HFF-Myc (cell line): Measurements from ENCODE around the gene TESK2.

Experiments
- DNase-seq: peaks from one replicate; pipeline ENCODE4 v3.0.0-alpha.2; 2011; ENCODE audit warnings: low read depth; ENCODE audit errors: extremely low read depth
- H3K4me3 ChIP-seq: replicated peaks from 2 replicates; pipeline ENCODE4 v1.5.1; 2011; ENCODE audit warnings: low read depth, mild to moderate bottlenecking, control low read depth, low read length
- CTCF ChIP-seq: IDR thresholded peaks from 2 replicates; pipeline ENCODE4 v1.5.1; 2012; ENCODE audit warnings: mild to moderate bottlenecking, low read depth, low read length, control low read depth; ENCODE audit errors: missing control alignments

TESK2 gene

GRCh38 chr1:45319761-45320160 is 171.2 kb downstream of the TESK2 start:
- no peak overlapping the region for H3K4me3 ChIP-seq
- no peak for DNase-seq
- no peak for TF ChIP-seq CTCF

- no peak overlapping the region for H3K4me3 ChIP-seq
- TF ChIP-seq CTCF, result no peak
- no peak for DNase-seq
Measured at GRCh38 chr1:45317166-45317565, 173.8 kb downstream of the TESK2 start.

GRCh38 chr1:45314266-45314665 is 176.7 kb downstream of the TESK2 start:
- DNase-seq, result no peak
- no peak overlapping the region for H3K4me3 ChIP-seq
- no peak for TF ChIP-seq CTCF

- TF ChIP-seq CTCF, result no peak
- DNase-seq, result no peak
Measured at GRCh38 chr1:45306905-45307304, 184.1 kb downstream of the TESK2 start.

GRCh38 chr1:45306319-45306718 is 184.6 kb downstream of the TESK2 start:
- no peak for DNase-seq
- no peak overlapping the region for H3K4me3 ChIP-seq
- TF ChIP-seq CTCF, result no peak

More at GRCh38 chr1:45306905-45307304, 184.1 kb downstream of the TESK2 start:
- H3K4me3 ChIP-seq, result no peak overlapping the region

- no peak for DNase-seq
- no peak overlapping the region for H3K4me3 ChIP-seq
- TF ChIP-seq CTCF, result no peak
Measured at GRCh38 chr1:45305231-45305630, 185.7 kb downstream of the TESK2 start.

- peak overlapping the region; percentile 47 for H3K4me3 ChIP-seq
- DNase-seq, result no peak
- no peak for TF ChIP-seq CTCF
Measured at GRCh38 chr1:45304311-45305081, 186.5 kb downstream of the TESK2 start.
